Endothelial cell of umbilical vein (primary cell): ENCODE measurements around the gene DNAL1.
A peak's percentile ranks its signal among the peaks of the same experiment; 100 is the strongest.

ENCODE experiments used
- CTCF ChIP-seq, 2 donors: IDR thresholded peaks; 1 replicate in 1 of 2; 2 replicates in 1 of 2; pipeline ENCODE4 v1.5.1; 2011; ENCODE audit warnings: low read length in 2 of 2, mild to moderate bottlenecking in 2 of 2, moderate library complexity in 2 of 2, control low read depth in 1 of 2, inconsistent platforms in 1 of 2, low read depth in 1 of 2; ENCODE audit not compliant: insufficient read depth in 1 of 2; ENCODE audit errors: extremely low read depth in 1 of 2
- EZH2 ChIP-seq: IDR thresholded peaks from 2 replicates; pipeline ENCODE4 v1.6.1; 2012; ENCODE audit warnings: borderline replicate concordance, low read depth, mild to moderate bottlenecking, moderate library complexity, low read length, inconsistent platforms; ENCODE audit not compliant: severe bottlenecking
- FOS ChIP-seq: IDR thresholded peaks from 2 replicates; pipeline ENCODE4 v1.6.1; 2011; ENCODE audit warnings: mild to moderate bottlenecking, low read length, moderate library complexity, borderline replicate concordance; ENCODE audit not compliant: insufficient read depth
- JUN ChIP-seq: IDR thresholded peaks from 2 replicates; pipeline ENCODE4 v1.6.1; 2011; ENCODE audit warnings: borderline replicate concordance, low read depth; ENCODE audit not compliant: insufficient read length, insufficient read depth
- MAX ChIP-seq: IDR thresholded peaks from 2 replicates; pipeline ENCODE4 v1.6.1; 2011; ENCODE audit not compliant: insufficient read depth, insufficient read length
- MYC ChIP-seq: IDR thresholded peaks from one replicate; pipeline ENCODE4 v1.6.1; 2011; ENCODE audit warnings: mild to moderate bottlenecking, low read depth, low read length
- POLR2A ChIP-seq: IDR thresholded peaks from 2 replicates; pipeline ENCODE4 v1.6.1; 2012; ENCODE audit warnings: low read depth, mild to moderate bottlenecking, control low read depth, low read length
- POLR2AphosphoS5 ChIP-seq: IDR thresholded peaks from 2 replicates; pipeline ENCODE4 v1.6.1; 2012; ENCODE audit warnings: low read depth, mild to moderate bottlenecking, control low read depth, low read length, moderate library complexity; ENCODE audit not compliant: insufficient read depth

DNA sequence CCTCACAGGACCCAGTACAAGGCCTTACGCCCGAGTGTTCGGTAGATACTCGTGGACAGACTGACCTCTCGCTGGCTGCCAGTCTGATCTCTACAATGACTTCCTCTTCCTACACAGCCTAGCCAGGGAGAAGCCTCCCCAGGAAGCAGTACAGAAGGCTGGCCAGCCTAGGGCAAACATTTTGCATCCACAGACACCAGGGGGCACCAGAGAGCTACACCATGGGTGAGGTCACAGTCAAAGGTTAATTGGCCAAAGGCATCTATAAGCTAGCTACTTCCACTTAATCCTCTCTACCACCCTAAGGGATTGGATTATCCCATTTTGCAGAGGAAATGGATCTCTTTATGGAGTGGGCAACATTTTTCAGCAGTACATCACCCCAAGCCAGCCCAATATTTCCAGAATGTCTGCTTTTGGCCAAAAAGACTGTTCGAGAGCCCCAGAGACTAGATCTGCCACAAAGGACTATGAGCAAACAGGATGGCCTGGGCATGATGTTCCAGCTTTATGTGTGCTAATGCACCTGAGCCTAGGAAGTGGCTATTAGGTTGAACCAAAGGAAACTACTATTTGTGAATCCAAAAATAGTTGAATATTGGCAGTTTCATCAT lies 84.0 kb downstream of the DNAL1 start:
- TF ChIP-seq EZH2 (no peak), CTCF (IDR thresholded peaks at IDR 0.05; ENCODE audit: extremely low read depth in 1 of 2, insufficient read depth in 1 of 2, low read depth in 1 of 2, low read length in 2 of 2) (peak; percentile 90 to 91), MYC (no peak), POLR2A (no peak), MAX (no peak), POLR2AphosphoS5 (peak; percentile 29), JUN (no peak), FOS (no peak)
